Umbilical cord (tissue), 2 donors: ENCODE data around the gene ARHGAP32. TPM values are rescaled to one million over a fixed set of nuclear protein-coding genes. Genes with fewer than 3 reads are reported as not detected.
"Not testable (repeated sequence)": the region's sequence is repeated elsewhere in the genome, so short reads cannot be mapped to it uniquely, and the experiment has no call there.

ENCODE experiments used
- DNase-seq: peaks from one replicate; pipeline ENCODE4 v3.0.0-alpha.2; 2015; ENCODE audit warnings: low spot score
- total RNA-seq: library from RNA; depleted of rRNA; stranded (reverse); fragments of >200 nt; gene quantifications from one replicate; pipeline ENCODE4 v1.2.3, GENCODE V29; 2014; ENCODE audit warnings: low replicate concordance; ENCODE audit not compliant: insufficient read depth

ARHGAP32 gene
- total RNA-seq, 1 donor from 2014 or later: 6.0 TPM

DNA sequence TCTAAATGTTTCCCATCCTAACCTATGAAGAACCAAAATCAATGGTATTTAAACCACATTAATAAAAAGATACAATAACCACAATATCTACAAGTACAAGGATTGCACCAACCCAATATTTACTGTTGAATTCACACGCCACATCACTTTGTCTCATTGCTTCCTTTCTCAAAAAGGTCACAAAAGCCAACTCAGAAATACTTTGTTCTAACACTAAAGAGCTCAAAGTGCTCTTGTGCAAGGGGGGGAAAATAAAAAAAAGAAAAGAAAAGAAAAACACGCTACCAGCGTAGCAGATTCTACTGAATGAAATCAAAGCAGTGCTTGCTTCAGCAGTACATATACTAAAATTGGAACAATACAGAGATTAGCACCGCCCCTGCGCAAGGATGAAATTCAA is 10.5 kb upstream of the ARHGAP32 start:
- no peak for DNase-seq

DNA sequence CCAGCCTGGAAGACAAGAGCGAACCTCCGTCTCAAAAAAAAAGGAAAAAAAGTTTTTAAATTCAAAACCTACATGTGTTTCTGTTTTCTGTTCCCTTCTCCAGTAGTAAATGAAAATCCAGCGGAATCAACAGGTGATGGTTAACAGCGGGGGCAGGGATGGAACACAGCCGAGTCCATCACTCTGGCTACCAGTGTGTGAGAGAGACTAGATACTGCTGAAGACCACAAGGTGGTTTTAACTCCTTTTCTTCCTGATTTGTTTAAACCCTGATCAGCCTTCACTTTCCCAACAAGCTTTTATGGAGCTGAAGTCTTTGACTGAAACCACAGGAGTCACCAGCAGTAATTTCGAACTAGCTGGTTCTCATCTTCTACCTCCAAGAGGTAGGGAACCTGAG is 3.6 kb upstream of the ARHGAP32 start:
- no peak for DNase-seq

DNA sequence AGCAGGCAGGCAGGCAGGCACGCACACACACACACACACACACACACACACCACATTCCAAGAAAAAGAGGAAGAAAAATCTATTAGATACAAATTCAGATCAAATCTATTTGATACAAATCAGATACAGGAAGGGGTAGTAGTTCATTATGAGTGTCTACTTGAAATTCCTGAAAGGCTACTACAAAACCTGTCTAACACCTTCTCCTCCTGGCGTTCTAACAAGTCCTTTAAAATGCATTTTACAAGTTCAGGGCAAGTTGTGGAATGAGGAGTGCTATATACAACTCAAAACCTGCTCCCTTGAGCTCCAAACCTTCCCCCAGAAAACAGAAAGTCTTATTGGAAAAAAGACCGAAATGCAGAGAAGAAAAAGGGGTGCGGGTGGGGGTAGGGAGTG is 476 bp downstream of the ARHGAP32 start:
- DNase-seq: peak; percentile 55

DNA sequence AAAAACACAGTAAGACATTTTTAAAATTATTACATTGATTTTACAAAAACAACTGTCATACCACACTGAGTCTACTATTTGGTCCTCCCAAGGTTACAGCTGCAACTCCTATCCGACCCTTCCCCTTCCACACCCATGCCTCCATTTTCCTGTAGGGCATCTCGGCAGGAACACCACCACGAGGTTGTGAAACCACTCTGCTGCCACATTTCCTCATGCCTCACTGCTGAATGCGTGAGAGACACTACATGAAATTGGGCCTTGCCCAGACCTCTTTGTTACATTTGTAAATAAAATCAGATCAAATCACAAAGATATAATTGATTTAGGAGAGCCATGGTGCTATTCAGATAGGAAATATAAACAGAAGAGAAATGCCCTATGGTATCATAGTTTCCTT is 2.0 kb downstream of the ARHGAP32 start:
- peak; percentile 15 for DNase-seq

DNA sequence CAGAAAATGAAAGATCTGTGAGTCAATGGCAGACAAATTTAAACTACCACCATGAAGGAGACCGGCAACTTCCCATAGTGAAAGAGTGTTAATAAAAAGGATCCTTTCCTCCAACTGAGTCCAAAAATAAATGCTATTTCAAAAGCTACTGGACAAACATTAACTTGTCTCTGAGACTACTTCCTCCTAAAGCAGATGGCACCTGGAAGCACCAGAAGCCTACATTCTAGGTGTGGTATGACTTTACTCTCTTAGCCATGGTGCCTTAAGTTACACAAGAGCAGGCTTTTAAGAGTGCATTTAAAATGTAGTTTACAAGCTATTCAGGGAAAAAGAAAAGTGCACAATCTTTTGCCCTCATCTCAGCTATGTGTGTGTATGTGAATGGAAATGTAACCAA is 2.5 kb downstream of the ARHGAP32 start:
- no peak for DNase-seq

DNA sequence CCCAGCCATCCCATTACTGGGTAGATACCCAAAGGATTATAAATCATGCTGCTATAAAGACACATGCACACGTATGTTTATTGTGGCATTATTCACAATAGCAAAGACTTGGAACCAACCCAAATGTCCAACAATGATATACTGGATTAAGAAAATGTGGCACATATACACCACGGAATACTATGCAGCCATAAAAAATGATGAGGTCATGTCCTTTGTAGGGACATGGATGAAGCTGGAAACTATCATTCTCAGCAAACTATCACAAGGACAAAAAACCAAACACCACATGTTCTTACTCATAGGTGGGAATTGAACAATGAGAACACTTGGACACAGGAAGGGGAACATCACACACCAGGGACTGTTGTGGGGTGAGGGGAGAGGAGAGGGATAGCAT is 7.0 kb downstream of the ARHGAP32 start:
- not testable (repeated sequence) for DNase-seq

DNA sequence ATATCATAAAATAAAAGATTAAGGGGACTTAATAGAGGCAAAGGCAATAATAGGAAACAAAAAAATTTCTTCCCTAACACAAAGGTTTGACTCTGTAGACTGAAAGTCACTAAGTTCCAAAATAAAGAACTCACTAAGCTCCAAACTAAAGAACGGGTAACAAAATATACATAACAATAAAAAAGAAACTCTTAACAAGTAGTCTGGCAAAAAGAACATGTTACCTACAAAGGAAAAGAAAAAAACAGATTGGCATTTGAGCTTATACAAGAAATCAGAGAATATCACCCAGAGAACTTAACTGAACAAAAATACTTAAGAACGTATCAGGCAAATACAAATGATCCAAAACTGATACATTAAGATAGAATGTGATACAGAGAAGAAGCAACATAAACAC is 7.5 kb downstream of the ARHGAP32 start:
- DNase-seq: no peak

DNA sequence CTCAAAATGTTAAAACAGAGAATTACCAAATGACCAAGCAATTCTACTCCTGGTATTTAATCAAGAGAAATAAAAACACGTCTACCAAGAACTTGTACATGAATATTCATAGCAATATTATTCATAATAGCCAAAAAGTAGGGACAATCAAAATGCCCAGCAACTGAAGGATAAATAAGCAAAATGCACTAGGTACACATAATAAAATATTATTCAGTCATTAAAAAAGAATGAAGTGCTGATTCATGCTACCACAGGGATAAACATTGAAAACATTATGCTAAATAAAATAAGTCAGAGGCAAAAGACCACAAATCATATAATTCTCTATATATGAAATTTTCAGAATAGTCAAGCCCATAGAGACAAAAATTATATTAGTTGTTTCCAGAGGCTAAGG is 24.8 kb downstream of the ARHGAP32 start:
- no peak for DNase-seq

DNA sequence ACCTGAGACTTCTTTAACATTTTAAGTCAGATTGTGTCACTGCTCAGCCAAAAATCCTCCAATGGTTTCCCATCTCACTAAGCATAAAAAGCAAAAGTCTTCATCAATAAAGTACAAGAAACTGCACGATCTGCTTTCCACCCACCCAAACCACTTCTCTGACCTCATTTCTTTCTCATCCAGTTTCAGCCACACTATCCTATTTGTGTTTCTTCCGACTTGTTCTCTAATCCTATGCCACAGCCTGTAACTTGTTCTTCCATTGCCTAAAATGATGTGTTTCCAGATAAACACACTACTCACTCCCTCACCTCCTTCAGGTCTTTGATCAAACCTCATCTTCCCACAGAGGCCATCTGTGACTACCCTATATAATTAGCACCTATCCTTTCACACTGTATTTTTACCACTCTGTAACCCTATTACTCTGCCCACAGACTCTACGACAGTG is 28.4 kb downstream of the ARHGAP32 start:
- no peak for DNase-seq

DNA sequence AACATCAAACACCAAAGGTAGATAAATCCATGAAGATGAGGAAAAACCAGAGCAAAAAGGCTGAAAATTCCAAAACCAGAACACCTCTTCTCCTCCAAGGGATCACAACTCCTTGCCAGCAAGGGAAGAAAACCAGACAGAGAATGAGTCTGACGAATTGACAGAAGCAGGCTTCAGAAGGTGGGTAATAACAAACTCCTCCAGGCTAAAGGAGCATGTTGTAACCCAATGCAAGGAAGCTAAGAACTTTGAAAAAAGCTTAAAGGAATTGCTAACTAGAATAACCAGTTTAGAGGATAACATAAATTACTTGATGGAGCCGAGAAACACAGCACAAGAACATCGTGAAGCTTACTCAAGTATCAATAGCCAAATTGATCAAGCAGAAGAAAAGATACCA is 35.0 kb downstream of the ARHGAP32 start:
- DNase-seq: peak; percentile 31

DNA sequence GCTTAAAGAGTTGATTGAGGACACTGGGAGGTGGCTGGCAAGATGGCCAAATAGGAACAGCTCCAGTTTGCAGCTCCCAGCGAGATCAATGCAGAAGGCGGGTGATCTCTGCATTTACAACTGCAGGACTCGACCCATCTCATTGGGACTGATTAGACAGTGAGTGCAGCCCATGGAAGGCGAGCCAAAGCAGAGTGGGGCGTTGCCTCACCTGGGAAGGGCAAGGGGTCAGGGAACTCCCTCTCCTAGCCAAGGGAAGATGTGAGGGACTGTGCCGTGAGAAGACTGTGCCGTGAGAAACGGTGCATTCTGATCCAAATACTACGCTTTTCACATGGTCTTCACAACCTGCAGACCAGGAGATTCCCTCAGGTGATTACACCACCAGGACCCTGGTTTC is 36.4 kb downstream of the ARHGAP32 start:
- DNase-seq: no peak

DNA sequence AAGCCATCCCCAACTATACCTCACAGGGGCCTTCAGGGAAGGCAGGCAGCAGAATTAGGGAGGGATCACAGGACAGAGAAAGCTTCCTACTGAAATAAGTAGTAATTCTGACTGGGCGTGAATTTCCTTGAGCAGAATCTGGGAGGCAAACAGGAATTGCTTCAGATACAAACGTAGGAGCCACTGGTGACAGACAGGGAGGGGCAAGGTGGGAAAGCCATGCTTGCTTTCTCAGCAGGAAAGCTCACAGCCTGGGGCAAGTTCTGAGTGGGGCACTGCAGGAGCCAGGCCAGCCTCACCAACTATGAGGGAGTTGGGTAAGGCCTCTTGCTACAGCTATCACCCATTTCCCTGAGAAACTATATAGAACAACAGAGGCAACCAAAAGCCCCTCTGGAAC is 43.6 kb downstream of the ARHGAP32 start:
- DNase-seq: no peak

DNA sequence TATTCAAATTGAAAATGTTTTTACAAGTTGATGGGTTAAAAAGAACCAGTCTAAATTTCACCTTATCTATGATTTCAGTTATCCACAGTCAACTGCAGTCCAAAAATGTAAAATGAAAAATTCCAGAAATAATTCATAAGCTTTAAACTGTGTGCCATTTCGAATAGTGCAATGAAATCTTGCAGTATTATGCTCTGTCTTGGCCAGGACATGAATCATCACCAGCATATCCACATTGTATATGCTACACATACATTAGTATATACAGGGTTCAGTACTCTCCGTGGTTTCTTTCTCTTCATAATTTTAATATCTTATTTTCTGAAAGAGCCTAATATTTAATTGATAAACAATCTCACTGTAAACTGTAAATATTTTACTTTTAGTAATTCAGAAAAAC is 45.9 kb downstream of the ARHGAP32 start:
- peak; percentile 45 for DNase-seq

DNA sequence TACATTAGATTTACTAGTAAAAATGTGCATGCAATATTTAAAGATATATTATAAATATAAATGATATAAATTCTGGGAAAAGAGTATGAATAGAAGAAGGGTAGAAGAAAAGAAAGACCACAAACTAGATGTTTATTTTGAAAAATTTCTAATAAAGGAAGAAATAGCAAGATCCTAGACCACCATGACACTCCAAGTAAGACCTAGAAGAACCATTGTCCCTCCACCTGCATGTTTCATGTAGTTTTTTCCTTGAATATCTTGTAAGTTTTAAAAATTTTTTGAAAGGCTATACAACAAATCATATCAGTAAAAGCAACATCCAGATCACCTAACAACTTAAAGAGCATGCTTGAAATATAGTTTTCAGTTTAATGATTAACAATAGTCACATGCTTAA is 46.8 kb downstream of the ARHGAP32 start:
- DNase-seq: no peak

DNA sequence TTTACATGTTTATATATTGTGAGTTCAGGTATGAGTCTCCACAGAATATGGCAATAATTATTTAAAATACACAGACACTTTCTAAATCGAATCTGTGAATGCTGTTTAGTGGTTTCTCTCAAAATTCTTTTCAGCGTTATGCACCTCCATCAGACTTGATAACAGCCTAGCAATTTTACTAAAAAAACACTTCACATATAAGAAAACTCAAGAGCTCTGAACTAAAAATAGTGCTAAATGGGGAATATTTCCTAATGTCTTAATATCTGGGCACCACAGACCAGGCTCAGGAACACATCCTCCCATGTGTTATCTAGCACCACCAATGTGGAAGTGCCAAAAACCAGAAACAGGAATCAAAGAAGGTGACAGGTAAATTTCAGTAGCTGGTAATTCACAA is 47.9 kb downstream of the ARHGAP32 start:
- DNase-seq: no peak

DNA sequence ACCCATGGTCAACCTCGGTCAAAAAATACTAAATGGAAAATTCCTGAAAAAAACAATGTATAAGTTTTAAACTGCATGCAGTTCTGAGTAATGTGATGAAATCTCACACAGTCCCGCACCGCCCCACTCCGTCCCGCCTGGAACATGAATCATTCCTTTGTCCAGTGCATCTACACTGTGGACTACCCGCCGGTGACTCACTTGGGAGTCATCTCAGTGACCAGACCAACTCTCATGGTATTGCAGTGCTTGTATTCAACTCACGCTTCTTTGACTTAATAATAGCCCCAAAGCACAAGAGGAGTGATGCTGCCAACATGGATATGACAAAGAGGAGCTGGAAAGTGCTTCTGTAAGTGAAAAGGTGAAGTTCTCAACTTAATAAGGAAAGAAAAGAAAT is 48.8 kb downstream of the ARHGAP32 start:
- DNase-seq: peak; percentile 68

DNA sequence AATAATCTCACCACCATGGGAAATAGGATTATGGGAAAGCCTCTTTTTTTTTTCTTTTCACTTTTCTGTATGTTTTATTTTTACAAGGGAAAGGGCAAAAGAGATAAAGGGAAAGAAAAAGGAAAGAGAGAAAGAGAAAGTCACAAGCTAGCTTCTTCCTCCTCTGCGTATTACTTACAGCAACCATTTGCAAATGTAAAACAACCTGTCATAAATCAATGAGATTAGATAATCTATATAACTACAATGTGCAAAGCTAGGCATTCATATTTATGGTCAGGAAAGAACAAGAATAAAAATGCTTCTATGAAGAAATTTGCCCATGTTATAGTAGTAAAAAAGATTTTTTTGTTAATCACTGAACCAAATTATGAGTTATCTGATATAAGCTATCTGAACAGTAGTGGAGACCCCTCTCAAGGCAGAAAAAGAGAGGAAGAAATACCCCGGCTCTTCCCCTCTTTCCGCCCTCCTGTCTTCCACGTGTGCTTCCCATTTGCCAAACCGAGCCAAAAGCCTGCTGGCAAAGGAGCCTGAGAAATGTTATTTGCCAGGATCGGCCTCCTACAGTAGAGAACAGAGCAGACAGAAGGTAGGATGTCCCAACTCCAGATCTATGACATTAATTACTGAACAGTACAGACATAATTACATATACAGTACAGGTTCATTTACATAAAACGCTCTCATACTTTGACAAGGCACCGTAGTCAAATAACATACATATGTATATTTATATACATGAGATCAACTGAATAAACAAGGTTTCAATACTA is 50.2 kb downstream of the ARHGAP32 start:
- DNase-seq: no peak

DNA sequence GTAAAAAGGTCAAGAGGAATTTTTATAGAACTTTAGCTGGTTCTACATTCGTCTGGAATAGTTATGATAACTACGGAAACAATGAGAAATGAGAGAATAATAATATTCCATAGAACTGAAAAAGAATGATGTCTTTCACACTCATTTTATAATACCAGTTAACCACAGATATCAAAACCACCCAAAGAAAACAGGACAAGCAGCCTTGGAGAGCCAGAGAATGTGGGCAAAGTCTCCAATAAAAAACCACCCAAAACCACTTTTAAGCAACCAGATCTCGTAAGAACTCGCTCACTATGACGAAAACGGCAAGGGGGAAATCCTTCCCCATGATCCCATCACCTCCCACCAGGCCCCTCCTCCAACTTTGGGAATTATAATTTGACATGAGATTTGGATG is 60.8 kb downstream of the ARHGAP32 start:
- no peak for DNase-seq

DNA sequence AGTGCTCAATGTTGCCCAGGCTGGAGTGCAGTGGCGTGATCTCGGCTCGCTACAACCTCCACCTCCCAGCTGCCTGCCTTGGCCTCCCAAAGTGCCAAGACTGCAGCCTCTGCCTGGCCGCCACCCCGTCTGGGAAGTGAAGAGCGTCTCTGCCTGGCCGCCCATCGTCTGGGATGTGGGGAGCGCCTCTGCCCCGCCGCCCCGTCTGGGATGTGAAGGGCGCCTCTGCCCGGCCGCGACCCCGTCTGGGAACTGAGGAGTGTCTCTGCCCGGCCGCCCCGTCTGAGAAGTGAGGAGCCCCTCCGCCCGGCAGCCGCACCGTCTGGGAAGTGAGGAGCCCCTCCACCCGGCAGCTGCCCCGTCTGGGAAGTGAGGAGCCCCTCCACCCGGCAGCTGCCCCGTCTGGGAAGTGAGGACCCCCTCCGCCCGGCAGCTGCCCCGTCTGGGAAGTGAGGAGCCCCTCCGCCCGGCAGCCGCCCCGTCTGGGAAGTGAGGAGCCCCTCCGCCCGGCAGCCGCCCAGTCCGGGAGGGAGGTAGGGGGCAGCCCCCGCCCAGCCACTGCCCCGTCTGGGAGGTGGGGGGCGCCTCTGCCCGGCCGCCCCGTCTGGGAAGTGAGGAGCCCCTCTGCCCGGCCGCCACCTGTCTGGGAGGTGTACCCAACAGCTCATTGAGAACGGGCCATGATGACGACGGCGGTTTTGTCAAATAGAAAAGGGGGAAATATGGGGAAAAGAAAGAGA is 63.1 kb downstream of the ARHGAP32 start:
- DNase-seq: not testable (repeated sequence)

DNA sequence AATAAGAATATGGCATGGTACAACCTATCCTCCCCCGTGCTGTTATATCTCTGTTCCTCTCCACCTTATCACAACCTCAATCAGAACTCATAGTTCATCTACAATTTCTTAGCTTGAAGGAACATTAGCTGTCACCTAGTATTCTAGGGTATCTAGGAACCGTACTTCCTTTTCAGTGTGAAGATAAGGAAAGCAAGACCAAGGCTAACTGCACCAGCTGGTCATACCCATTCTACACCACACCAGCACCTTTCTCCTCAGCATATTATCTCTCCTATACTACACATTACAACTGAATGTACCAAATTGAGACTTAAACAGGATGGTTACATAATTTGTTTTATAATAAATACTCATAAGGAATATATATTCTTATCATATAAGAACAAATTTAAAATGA is 73.1 kb downstream of the ARHGAP32 start:
- DNase-seq: no peak

DNA sequence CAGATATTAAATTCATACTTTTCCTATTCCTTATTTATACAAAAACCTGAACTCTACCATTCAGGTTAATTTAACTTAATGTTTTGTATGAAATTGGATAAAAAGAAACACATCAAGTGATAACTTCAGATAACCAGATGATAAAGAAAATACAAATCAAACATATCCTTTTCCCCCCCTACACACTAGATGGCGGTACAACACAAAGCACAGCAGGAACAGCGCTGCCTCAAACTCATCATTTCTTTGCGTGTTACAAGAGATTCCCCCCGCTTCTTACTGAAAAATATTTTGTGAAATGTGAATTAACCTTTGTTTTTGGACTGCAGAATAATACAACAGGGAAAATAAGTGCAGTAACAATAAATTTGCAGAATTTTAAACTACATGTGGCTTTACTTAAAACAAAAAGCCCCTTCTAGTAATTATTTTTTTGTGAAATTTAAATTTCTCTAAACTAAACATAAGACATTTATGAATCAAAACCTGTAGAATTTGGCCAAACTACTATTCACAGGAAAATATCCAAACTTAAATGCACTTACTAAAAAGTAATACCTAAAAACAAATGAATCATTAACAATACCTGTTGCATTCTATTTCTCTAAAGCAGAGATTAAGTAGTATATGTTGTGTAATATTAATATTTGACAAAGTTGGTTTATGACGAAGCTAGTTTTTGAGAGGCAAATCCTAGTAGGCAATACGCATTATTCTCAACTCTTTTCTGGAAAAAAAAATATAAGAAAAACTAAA is 74.4 kb downstream of the ARHGAP32 start:
- DNase-seq: peak; percentile 74
